HUDEP-2 (cell line): ENCODE measurements around the gene SETX.
"Not testable (repeated sequence)": the region's sequence is repeated elsewhere in the genome, so short reads cannot be mapped to it uniquely, and the experiment has no call there.

Experiments used
- DNase-seq, 76 experiments: peaks; one replicate each; lab custom pipeline; 2025; ENCODE audit not compliant: unreplicated experiment in 76 of 76; lab: John Stamatoyannopoulos, UW

Gene SETX

DNA sequence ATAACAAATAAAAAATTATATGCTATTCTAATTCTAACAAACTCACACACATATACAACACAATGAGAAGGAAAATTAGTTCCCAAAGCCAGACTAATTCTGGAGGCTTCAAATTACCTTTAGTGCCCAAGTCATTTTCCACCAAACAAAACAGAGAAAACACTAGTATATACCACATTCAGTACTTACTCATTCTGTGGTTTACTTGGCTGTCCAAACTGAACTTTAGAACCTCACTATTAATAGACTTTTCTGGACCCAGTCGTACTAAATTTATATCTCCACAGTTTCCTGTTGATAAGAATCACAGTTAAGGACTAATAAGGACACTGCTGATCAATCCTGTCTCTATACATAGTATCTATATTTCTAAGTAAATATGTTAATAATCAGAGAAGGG, 66.4 kb downstream of the SETX start:
- DNase-seq, result no peak

- no peak for DNase-seq
These were observed 67.5 kb downstream of the SETX start for GRCh38 chr9:132287256-132287760.

GRCh38 chr9:132283863-132284262, 70.9 kb downstream of the SETX start:
- no peak for DNase-seq

DNA sequence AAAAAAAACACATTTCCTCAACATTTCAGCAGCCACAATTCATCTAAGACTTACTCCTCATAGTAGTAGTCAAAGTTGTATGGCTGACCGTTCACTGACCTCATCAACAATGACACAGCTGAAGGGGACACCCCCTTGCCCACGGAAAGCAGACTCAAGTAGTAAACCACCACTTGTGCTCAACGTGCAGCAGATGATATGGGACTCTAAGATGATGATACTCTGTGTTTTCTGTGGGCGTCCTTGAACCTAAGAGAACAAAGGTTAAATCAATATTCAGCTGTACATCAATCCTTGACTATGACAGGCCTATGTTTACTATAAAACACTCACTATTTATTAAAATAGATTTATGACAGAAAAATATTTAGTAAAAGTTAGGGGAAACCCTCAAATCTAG, 71.6 kb downstream of the SETX start:
- no peak for DNase-seq

- DNase-seq, result no peak
These were observed 79.9 kb downstream of the SETX start for GRCh38 chr9:132274861-132275260.

DNA sequence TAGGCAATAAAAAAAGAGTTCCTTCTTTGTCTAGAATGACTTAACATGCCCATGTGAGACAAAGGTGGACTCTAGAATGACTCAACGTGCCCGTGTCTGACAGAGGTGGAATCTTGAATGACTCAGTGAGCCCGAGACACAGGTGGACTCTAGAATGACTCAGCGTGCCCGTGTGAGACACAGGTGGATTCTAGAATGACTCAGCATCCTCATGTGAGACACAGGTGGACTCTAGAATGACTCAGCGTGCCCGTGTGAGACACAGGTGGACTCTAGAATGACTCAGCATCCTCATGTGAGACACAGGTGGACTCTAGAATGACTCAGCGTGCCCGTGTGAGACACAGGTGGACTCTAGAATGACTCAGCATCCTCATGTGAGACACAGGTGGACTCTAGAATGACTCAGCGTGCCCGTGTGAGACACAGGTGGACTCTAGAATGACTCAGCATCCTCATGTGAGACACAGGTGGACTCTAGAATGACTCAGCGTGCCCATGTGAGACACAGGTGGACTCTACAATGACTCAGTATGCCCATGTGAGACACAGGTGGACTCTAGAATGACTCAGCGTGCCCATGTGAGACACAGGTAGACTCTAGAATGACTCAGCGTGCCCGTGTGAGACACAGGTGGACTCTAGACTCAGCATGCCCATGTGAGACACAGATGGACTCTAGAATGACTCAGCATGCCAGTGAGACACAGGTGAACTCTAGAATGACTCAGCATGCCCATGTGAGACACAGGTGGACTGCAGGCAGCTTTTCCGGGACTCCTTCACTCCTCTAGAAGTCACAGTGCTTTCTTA, 84.9 kb downstream of the SETX start:
- DNase-seq, result not testable (repeated sequence)

DNA sequence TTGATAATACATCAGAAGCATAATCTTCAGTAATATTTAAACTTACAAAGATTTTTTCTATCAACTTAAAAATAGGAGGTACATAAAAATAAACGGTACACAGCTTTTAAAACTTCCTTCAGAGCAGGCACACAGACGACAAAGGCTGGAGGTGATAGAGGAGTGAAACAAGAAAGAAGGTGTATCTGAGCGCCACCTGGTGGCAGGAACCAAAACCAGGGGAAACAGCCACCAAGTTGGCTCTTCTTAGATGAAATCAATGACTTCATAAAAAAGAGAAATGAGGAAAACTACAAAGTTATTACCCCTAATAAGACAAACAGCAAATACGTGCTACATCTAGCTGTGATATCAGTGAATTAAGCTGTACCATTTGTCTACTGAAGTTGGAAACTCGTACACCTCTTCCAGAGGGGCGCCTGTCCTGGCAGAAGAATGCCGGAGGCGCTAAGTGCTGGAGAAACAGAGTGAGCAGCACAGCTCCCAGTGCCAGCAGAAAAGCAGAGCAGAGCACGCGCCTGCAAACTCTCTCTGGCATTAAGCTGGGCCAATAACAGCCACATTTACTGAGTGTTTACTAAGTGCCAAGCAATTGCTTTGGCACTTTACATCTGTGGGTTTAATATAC, 85.9 kb downstream of the SETX start:
- DNase-seq, result peak in 56 of 76 experiments; percentile 2 to 65 (median 38)

- DNase-seq, result no peak
These were observed 87.1 kb downstream of the SETX start for GRCh38 chr9:132267660-132268059.

GRCh38 chr9:132266017-132266416, 88.8 kb downstream of the SETX start:
- DNase-seq, result no peak

DNA sequence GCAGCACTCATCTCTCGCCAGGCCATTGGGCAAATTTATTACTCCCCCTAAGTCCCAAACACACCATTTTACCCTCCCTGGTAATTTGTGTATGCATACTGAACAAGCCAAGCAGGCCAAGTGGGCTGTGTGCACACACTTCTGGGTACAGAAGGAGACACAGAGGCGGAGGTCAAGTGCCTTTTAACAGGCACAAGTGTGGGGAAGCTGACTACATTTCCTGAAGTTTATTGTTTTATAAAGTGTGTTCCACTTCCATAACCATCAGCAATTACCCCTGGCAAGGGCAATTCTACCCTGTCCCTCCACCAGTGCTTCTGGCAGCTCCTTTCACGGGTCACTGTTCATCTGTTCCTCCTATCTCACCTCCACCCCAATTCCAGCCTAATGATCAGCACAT, 93.9 kb downstream of the SETX start:
- DNase-seq, result no peak

DNA sequence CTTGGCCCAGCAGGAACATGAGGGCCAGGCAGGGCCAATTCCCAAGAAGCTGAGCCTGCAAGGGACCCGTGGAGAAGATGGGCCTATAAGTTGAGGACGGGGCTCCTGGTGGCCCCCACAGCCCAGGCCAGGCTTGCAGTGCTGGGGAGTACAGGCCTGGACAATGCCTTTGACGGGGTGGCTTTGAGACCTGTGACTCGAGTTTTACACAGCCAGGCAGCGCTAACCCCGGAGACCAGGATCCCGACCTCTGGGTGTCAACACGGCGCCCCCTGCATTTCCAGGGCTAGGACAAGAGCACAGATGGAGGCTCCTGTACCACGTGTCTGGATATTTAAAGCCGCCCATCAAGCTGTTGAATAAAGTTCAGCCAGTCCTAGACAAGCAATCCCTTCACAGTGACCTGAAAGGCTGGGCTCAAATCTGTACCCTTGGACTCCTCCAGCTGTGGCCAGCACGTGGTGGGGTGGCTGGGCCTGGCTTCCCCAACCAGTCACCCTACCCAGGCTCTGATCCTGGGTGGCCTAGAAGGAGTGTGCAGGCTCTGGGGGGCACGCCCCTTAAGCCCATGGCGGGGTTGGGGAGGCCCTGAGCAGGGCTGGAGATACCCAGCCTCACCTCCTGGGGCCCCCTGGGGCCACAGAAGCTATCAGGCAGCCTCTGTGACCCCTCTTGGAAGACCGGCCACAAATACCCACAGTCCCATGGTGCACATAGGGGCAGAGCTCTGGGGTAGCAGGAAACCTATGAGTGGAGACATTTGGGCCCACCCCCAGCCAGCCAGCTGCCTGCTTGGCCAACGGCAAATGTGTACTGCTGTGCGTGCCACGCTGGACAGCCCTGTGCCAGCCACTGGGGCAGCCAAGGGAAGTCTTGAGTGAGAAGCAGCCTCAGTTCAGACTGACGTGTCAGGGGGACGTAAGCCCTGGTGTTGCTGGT, 104.2 kb downstream of the SETX start:
- no peak for DNase-seq

DNA sequence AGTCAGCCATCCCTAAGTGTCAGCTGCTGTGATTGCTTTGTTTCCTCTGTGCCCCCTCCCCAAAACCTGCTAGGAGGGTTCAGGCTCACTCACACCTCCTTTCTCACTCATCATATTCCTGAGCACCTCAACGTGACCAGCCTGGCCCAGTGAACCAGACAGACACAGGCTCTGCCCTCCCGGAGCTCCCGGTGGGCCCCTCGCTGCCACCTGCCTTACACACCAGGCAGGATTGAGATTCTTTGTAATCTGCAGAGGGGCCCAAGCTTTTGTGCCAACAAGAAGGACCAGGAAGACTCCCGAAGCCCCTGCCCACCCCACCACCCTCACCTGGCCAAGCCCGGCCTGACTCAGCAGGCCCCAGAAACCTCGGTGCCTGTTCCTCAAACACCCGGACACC, 105.1 kb downstream of the SETX start:
- no peak for DNase-seq

- DNase-seq, result no peak
These were observed 105.7 kb downstream of the SETX start for GRCh38 chr9:132249123-132249522.

GRCh38 chr9:132247942-132248341, 106.8 kb downstream of the SETX start:
- DNase-seq, result no peak

DNA sequence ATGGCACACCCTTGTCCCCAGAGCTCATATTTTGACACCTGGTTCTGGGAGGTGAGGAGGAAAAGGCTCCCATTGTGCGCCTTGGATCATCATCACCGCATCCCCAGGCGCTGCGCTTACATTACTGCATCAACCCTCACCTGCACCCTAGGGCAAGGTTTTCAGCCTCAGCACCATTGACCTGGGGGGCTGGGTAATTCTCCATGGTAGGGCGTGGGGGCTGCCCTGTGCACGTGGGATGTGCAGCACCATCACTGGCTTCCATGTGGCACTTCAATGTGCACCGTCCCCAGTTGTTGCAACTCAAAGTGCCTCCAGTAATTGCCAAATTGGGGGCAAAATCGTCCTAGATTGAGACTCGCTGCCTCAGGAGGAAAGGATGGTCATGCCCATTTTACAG, 109.3 kb downstream of the SETX start:
- DNase-seq, result no peak

DNA sequence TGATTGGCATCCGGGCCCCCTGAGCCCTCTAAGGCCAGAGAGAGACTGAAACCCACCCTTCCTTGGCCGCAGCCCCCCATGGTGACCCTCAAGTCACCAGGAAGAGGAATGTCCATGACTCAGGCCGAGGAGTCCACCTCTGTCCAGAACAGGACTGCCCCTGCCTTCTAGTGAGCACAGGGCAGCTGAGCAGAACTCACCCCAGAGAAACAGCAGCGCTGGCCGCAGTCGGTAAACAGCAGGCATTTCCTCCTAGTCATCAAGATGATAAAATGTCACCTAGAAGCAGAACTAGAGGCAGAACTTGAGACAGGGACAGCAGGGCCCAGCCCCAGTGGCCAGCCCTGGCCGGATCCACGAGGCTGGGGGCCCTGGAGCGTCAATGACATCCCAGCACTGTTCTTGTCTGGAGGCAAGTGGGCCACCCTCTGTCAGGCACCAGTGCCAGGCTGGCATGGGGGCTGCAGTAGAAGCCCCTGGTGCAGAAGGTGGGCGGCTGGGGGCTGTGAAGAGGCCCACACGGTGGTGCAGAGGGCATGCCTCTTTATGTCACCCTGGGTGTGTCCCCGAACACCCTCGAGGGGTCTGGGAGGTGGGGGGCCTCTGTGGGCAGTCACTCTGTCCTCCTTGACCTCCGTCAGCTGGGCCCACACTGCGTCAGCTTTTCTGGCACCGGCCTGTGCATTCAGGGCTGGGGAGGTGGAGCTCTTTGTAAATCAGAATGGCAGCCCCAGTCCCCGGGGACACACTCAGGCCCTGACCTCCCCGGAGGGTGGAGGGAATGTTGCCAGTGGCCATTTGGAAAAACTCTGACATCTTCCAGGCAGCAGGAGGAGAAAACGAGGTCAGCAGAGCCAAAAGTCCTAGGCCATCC, 110.0 kb downstream of the SETX start:
- DNase-seq, result no peak

DNA sequence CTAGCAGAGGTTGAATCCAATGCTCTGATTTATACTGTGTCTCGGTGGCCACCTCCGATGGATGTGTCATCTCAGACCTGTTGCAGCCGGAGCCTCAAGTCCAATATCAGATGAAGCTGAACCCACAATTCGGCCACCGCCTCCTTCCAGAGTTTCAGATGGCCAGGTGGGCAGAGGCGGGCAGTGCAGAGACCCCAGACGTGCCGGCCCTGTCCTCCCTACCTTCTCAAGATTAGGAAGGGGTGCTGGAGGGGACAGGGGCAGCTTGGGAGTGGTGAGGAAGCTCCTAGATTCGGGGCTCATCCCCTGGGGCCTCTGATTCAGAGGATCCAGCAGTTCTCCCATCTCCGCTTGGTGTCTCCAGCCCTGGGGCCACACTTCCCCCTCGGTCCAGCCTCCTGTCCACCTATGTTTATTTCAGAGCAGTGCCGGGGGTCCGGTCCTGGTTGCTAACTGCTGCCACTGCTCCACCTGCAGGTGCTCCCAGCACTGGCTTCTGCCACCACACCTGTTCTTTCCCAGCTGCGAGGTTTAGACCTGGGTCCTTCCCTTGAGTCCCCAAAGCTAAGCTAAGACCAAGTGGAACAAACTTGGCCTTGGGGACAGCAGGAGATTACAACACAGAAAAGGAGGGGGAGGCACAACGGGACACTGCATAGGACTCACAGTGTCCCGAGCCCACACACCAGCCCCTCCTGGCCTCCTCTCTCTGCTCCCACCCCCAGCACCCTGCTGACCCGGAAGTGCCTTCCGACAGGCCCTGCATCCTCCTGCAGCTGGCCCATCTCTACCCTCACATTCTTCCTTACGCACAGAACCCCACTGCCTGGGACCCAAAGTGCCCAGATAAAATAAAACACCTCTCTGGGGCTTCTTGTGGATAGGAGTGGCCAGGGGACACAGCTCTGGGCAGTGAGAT, 111.4 kb downstream of the SETX start:
- no peak for DNase-seq

- DNase-seq, result no peak
These were observed 112.1 kb downstream of the SETX start for GRCh38 chr9:132242621-132243155.
